CD8-positive, alpha-beta memory T cell (primary cell): Measurements from ENCODE around the gene USP26. TPM values are rescaled to one million over a fixed set of nuclear protein-coding genes. Genes with fewer than 3 reads are reported as not detected.
"Not testable (repeated sequence)": the region's sequence is repeated elsewhere in the genome, so short reads cannot be mapped to it uniquely, and the experiment has no call there.

Experiments used
- CTCF ChIA-PET: fragments of 350-600 bp; sonication (Branson Sonifier 250); formaldehyde crosslinking; loops from one replicate; lab custom pipeline; 2021; ENCODE audit warnings: antibody characterized with exemption; lab: Charles Lee
- POLR2A ChIA-PET: fragments of 350-600 bp; sonication (Branson Sonifier 250); formaldehyde crosslinking; loops from one replicate; lab custom pipeline; 2021; ENCODE audit warnings: antibody characterized with exemption; lab: Charles Lee
- DNase-seq, 5 donors: peaks; one replicate each; pipeline versions ENCODE4 v3.0.0 to v3.0.0-alpha.2; 2020 to 2022; ENCODE audit warnings: mixed read lengths in 1 of 5
- H3K27ac ChIP-seq: one replicate; pipeline ENCODE4 v1.7.0; 2013; ENCODE audit warnings: low read depth, mild to moderate bottlenecking, low read length, moderate library complexity
- H3K27me3 ChIP-seq: 2 replicates; pipeline ENCODE4 v1.7.0; 2013; ENCODE audit warnings: low read length, mild to moderate bottlenecking; ENCODE audit not compliant: insufficient read depth, poor library complexity, severe bottlenecking
- H3K36me3 ChIP-seq: 2 replicates; pipeline ENCODE4 v1.7.0; 2013; ENCODE audit warnings: mild to moderate bottlenecking, low read length, moderate library complexity; ENCODE audit not compliant: insufficient read depth
- H3K4me1 ChIP-seq: 2 replicates; pipeline ENCODE4 v1.7.0; 2013; ENCODE audit warnings: mild to moderate bottlenecking, low read length, moderate library complexity; ENCODE audit not compliant: insufficient read depth
- H3K4me3 ChIP-seq: 2 replicates; pipeline ENCODE4 v1.7.0; 2013; ENCODE audit warnings: mild to moderate bottlenecking, low read length
- H3K9me3 ChIP-seq: 2 replicates; pipeline ENCODE4 v1.7.0; 2013; ENCODE audit warnings: mild to moderate bottlenecking, low read length
- H3K27ac Mint-ChIP-seq, 8 donors: one replicate each; pipeline ENCODE4 v1.8.0; 2020 to 2021; ENCODE audit warnings: mixed read lengths in 8 of 8, mild to moderate bottlenecking in 6 of 8, inconsistent platforms in 3 of 8, moderate library complexity in 3 of 8
- H3K27me3 Mint-ChIP-seq, 2 donors: one replicate each; pipeline ENCODE4 v1.8.0; 2020 to 2021; ENCODE audit warnings: mixed read lengths in 2 of 2, mild to moderate bottlenecking in 1 of 2, moderate library complexity in 1 of 2
- H3K36me3 Mint-ChIP-seq, 3 donors: one replicate each; pipeline ENCODE4 v1.8.0; 2020 to 2021; ENCODE audit warnings: mixed read lengths in 3 of 3, inconsistent platforms in 1 of 3, mild to moderate bottlenecking in 1 of 3
- H3K4me1 Mint-ChIP-seq, 3 donors: one replicate each; pipeline ENCODE4 v1.8.0; 2020 to 2021; ENCODE audit warnings: mixed read lengths in 3 of 3, inconsistent platforms in 1 of 3, mild to moderate bottlenecking in 1 of 3
- H3K4me3 Mint-ChIP-seq, 7 donors: one replicate each; pipeline ENCODE4 v1.8.0; 2020 to 2021; ENCODE audit warnings: mixed read lengths in 7 of 7, mild to moderate bottlenecking in 6 of 7, moderate library complexity in 4 of 7, inconsistent platforms in 2 of 7
- H3K9me3 Mint-ChIP-seq, 5 donors: one replicate each; pipeline ENCODE4 v1.8.0; 2020 to 2022; ENCODE audit warnings: mixed read lengths in 5 of 5, mild to moderate bottlenecking in 3 of 5, moderate library complexity in 2 of 5, inconsistent platforms in 1 of 5
- polyA plus RNA-seq: library from polyadenylated mRNA; unstranded; fragments of 300-500 nt; fragmentation: Illumina TruSeq; gene quantifications from one replicate; pipeline ENCODE4 v1.2.3, GENCODE V29; 2021
- total RNA-seq, 2 experiments: library from RNA; stranded (reverse); gene quantifications; one replicate each; pipeline ENCODE4 v1.2.3, GENCODE V29; 2021

USP26 gene
- total and polyA plus RNA-seq, 3 experiments from 2014 or later = not detected

DNA sequence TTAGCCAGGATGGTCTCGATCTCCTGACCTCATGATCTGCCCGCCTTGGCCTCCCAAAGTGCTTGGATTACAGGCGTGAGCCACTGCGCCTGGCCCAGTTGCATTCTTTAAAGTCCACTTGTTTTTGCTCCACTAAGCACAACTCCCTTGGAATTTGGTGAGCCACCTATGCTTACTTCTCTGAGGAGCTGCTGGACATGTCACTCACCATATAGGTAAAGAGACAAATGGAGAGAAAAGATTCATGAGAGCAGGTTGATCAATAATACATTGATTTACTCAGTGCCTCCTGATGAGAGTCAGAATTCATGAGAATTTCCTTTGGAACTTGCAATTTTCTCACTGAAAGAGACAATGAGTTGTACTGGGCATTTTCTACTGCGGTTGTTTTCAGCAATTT, 48.2 kb downstream of the USP26 start:
- no peak overlapping the region for H3K27ac ChIP-seq
- H3K27me3 Mint-ChIP-seq = peaks cover 0 to 5% of the 10 kb centered on the region in 2 donors
- H3K4me3 ChIP-seq = no peak overlapping the region
- H3K4me1 Mint-ChIP-seq = no peaks in the 10 kb centered on the region
- no peak for DNase-seq
- CTCF ChIA-PET = no interaction called here
- POLR2A ChIA-PET = no interaction called here
- H3K36me3 ChIP-seq = no peaks in the 10 kb centered on the region
- H3K9me3 ChIP-seq = no peaks in the 10 kb centered on the region
- H3K27ac Mint-ChIP-seq = no peak overlapping the region
- H3K27me3 ChIP-seq = no peaks in the 10 kb centered on the region
- no peak overlapping the region for H3K4me3 Mint-ChIP-seq
- H3K4me1 ChIP-seq = no peaks in the 10 kb centered on the region
- H3K36me3 Mint-ChIP-seq = no peaks in the 10 kb centered on the region
- H3K9me3 Mint-ChIP-seq = no peaks in the 10 kb centered on the region

DNA sequence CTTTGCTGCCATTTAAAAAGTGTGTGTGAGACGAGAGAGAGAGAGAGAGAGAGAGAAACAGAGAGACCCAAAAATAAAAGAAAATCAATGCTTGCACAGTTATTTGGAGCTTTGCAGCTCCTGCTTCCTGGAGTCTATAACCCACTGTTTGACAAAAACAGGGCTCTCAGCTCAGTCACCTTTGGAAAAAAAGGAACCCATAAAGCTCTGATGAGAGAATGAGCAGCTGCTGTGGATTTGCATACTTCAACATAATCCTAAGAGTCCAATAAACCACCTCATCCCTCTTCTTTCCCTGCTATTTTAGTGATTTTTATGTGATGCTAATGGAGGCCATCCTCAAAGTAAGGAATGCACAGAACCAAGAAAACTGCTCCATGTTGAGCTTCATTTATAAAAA, 50.3 kb downstream of the USP26 start:
- Histone ChIP-seq H3K36me3 (no peaks in the 10 kb centered on the region), H3K4me3 (no peak overlapping the region), H3K4me1 (no peaks in the 10 kb centered on the region), H3K27me3 (no peaks in the 10 kb centered on the region), H3K9me3 (no peaks in the 10 kb centered on the region), H3K27ac (no peak overlapping the region)
- no peak overlapping the region for H3K4me3 Mint-ChIP-seq
- peaks cover 0 to 13% of the 10 kb centered on the region in 2 donors for H3K27me3 Mint-ChIP-seq
- POLR2A ChIA-PET = no interaction called here
- no peak for DNase-seq
- no peaks in the 10 kb centered on the region for H3K36me3 Mint-ChIP-seq
- CTCF ChIA-PET = no interaction called here
- no peaks in the 10 kb centered on the region for H3K4me1 Mint-ChIP-seq
- H3K27ac Mint-ChIP-seq = no peak overlapping the region
- H3K9me3 Mint-ChIP-seq = no peaks in the 10 kb centered on the region

DNA sequence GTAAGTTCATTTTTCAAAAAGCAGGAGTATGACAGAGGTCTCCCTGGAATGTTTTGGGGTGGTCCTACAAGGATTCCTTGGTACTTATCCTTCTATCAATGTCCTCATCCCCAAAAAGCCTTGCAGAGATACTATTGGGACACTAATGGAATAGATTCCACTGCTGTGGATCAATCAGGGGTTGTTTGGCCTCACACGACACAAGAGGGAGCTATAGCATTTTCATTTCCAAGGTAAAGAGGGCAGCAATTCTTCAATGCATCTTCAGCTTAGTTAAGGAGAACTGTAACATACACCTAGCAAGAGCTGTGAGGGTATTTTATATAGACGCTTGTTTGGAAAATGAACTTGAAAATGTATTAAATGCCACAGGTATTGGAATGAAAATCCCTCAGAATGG, 50.9 kb downstream of the USP26 start:
- no peaks in the 10 kb centered on the region for H3K4me1 ChIP-seq
- Mint-ChIP-seq H3K27me3 (peaks cover 0 to 13% of the 10 kb centered on the region in 2 donors), H3K27ac (no peak overlapping the region), H3K4me1 (no peaks in the 10 kb centered on the region), H3K36me3 (no peaks in the 10 kb centered on the region), H3K4me3 (no peak overlapping the region), H3K9me3 (no peaks in the 10 kb centered on the region)
- H3K36me3 ChIP-seq = no peaks in the 10 kb centered on the region
- no peaks in the 10 kb centered on the region for H3K9me3 ChIP-seq
- no peak for DNase-seq
- ChIA-PET CTCF (no interaction called here), POLR2A (no interaction called here)
- H3K27ac ChIP-seq = no peak overlapping the region
- H3K4me3 ChIP-seq = no peak overlapping the region
- no peaks in the 10 kb centered on the region for H3K27me3 ChIP-seq

DNA sequence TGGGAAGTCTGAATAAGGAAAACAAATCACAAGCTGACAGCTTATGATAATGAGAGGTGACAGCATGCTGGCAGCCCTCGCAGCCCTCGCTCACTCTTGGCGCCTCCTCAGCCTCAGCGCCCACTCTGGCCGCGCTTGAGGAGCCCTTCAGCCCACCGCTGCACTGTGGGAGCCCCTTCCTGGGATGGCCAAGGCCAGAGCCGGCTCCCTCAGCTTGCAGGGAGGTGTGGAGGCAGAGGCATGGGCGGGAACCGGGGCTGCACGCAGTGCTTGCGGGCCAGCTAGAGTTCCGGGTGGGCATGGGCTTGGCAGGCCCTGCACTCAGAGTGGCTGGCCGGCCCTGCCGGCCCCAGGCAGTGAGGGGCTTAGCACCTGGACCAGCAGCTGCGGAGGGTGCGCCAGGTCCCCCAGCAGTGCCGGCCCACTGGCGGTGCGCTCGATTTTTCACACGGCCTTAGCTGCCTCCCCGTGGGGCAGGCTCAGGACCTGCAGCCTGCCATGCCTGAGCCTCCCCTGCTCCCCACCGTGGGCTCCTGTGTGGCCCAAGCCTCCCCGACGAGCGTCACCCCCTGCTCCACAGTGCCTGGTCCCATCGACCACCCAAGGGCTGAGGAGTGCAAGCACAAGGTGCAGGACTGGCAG, 52.6 kb downstream of the USP26 start:
- H3K36me3 Mint-ChIP-seq, H3K4me3 Mint-ChIP-seq, H3K27ac ChIP-seq, DNase-seq, H3K4me1 Mint-ChIP-seq, CTCF ChIA-PET, H3K4me3 ChIP-seq, H3K27me3 ChIP-seq, H3K36me3 ChIP-seq, H3K9me3 ChIP-seq, H3K27ac Mint-ChIP-seq, H3K4me1 ChIP-seq, POLR2A ChIA-PET, H3K9me3 Mint-ChIP-seq: not testable (repeated sequence)
- peaks cover 0 to 14% of the 10 kb centered on the region in 2 donors for H3K27me3 Mint-ChIP-seq

DNA sequence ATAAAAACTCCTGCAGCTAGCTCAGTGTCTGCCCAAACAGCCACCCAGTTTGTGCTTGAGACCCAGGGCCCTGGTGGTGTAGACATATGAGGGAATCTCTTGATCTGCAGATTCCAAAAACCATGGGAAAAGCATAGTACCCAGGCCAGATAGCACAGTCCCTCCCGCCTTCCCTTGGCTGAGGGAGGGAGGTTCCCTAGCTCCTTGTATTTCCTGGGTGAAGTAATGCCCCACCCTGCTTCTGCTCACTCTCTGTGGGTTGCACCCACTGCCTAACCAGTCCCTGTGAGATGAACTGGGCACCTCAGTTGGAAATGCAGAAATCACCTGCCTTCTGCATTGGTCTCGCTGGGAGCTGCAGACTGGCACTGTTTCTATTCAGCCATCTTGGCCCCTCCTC, 54.6 kb downstream of the USP26 start:
- Mint-ChIP-seq H3K36me3 (no peaks in the 10 kb centered on the region), H3K27ac (no peak overlapping the region), H3K4me3 (no peak overlapping the region), H3K27me3 (peaks cover 0 to 17% of the 10 kb centered on the region in 2 donors), H3K4me1 (no peaks in the 10 kb centered on the region), H3K9me3 (peaks cover 0 to 6% (median 3%) of the 10 kb centered on the region in 5 donors)
- H3K4me1 ChIP-seq = no peaks in the 10 kb centered on the region
- no peak for DNase-seq
- H3K9me3 ChIP-seq = no peaks in the 10 kb centered on the region
- H3K36me3 ChIP-seq = no peaks in the 10 kb centered on the region
- ChIA-PET POLR2A (no interaction called here), CTCF (no interaction called here)
- H3K27ac ChIP-seq = no peak overlapping the region
- H3K4me3 ChIP-seq = no peak overlapping the region
- no peaks in the 10 kb centered on the region for H3K27me3 ChIP-seq

DNA sequence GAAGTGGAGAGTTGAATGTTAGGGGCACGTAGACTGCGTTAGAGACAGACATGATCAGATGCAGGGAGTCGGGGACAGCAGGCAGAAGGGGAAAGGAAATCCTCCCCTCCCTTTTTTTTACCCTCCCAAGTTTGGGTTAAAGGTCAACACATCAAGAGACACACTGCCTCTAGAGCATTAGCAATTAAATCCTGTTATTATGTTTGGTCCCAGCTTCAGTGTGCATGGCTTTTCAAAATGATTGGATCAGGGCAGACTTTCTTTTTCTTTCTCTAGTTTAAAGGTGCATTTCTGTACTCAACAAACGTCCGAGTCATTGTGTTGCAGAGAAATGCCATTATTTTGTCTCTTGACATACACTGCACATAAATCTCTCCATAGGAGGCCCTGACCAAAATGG, 63.9 kb downstream of the USP26 start:
- no peak overlapping the region for H3K4me3 ChIP-seq
- Mint-ChIP-seq H3K27me3 (peaks cover 0 to 2% of the 10 kb centered on the region in 2 donors), H3K4me1 (no peaks in the 10 kb centered on the region), H3K36me3 (no peaks in the 10 kb centered on the region), H3K9me3 (peaks cover 0 to 3% (median 0%) of the 10 kb centered on the region in 5 donors), H3K27ac (no peak overlapping the region), H3K4me3 (no peak overlapping the region)
- DNase-seq = no peak
- no peaks in the 10 kb centered on the region for H3K36me3 ChIP-seq
- H3K4me1 ChIP-seq = no peaks in the 10 kb centered on the region
- CTCF ChIA-PET = no interaction called here
- H3K27ac ChIP-seq = no peak overlapping the region
- H3K9me3 ChIP-seq = no peaks in the 10 kb centered on the region
- no peaks in the 10 kb centered on the region for H3K27me3 ChIP-seq
- POLR2A ChIA-PET = no interaction called here

DNA sequence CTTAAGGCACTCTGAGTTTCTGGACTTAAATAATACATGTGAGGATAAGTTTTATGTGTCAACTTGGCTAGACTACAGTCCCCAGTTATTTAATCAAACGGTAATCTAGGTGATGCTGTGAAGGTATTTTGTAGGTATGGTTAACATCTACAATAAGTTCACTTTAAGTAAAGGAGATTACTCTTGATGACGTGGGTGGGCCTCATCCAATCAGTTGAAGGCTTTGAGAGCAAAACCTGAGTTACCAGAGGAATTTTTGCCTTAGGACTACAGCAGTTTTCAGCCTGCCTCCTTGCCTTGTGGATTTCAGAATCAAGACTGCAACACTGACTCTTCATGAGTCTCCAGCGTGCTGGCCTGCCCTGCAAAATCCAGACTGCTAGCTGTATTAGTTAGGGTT, 78.7 kb downstream of the USP26 start:
- POLR2A ChIA-PET = no interaction called here
- Histone ChIP-seq H3K4me1 (no peaks in the 10 kb centered on the region), H3K9me3 (no peaks in the 10 kb centered on the region), H3K27ac (no peak overlapping the region), H3K27me3 (no peaks in the 10 kb centered on the region), H3K4me3 (no peak overlapping the region), H3K36me3 (no peaks in the 10 kb centered on the region)
- Mint-ChIP-seq H3K9me3 (peaks cover 0 to 2% (median 0%) of the 10 kb centered on the region in 5 donors), H3K36me3 (no peaks in the 10 kb centered on the region), H3K4me1 (no peaks in the 10 kb centered on the region), H3K27me3 (peaks cover 0 to 4% of the 10 kb centered on the region in 2 donors), H3K27ac (no peak overlapping the region), H3K4me3 (no peak overlapping the region)
- DNase-seq = no peak
- CTCF ChIA-PET = no interaction called here

DNA sequence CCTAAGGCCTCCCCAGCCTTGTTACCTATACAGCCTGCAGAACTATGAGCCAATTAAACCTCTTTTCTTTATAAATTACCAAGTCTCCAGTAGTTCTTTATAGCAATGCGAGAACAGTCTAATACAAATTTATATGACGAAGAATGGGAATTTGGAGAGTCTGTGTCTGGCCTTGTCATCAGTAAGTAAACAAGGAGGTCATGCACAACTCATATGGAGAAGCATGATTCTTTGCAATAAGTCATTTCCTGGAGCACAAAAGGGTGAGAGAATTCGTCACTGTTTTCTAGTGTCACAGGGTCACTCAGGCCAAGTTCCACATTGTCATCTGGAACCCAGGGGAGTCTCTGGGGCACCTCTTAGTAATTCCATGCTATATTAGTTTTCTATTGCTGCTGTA, 89.5 kb downstream of the USP26 start:
- H3K27ac Mint-ChIP-seq = no peak overlapping the region
- ChIA-PET POLR2A (no interaction called here), CTCF (no interaction called here)
- peaks cover 0 to 3% (median 2%) of the 10 kb centered on the region in 5 donors for H3K9me3 Mint-ChIP-seq
- DNase-seq = no peak
- H3K4me1 Mint-ChIP-seq = no peaks in the 10 kb centered on the region
- H3K36me3 Mint-ChIP-seq = no peaks in the 10 kb centered on the region
- H3K27me3 Mint-ChIP-seq = peaks cover 0 to 7% of the 10 kb centered on the region in 2 donors
- Histone ChIP-seq H3K4me3 (no peak overlapping the region), H3K27ac (no peak overlapping the region), H3K9me3 (no peaks in the 10 kb centered on the region), H3K36me3 (no peaks in the 10 kb centered on the region), H3K27me3 (no peaks in the 10 kb centered on the region), H3K4me1 (no peaks in the 10 kb centered on the region)
- H3K4me3 Mint-ChIP-seq = no peak overlapping the region
